ENCODE measurements around the gene PAX1.

PAX1 gene

DNA sequence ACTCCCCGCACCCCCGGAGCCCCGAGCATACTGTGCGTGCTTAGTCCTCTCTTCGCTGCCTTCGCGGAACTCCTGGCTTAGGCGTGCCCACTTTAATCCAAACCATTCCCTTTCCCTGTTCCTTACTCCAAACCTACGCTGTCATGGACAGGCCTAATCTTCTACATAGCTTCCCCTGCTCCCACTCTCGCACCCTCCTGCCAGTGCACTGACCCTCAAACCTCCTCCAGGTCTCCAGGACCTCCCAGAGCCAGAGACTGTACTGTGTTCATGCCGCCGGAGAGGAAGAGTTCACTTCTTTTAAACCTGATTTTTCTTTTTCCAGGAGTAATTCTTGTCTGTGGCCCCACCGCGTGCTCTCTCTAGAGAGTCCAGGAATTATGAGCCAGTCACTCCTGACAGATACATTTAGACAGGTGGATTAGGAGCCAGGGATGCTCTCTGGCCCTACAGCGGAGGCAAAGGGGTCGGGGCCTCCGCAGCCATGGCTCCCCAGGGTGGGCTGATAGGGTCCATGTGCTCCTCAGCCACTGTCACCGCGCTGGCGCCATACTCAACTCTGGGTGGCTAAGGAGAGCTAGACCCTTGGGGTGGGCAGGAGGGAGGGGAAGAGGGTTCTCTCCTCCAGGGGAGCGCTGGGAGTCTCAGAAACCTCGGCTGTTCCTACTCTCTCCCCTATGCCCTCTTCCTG is 1.6 kb upstream of the PAX1 start:
- no peak for DNase-seq

DNA sequence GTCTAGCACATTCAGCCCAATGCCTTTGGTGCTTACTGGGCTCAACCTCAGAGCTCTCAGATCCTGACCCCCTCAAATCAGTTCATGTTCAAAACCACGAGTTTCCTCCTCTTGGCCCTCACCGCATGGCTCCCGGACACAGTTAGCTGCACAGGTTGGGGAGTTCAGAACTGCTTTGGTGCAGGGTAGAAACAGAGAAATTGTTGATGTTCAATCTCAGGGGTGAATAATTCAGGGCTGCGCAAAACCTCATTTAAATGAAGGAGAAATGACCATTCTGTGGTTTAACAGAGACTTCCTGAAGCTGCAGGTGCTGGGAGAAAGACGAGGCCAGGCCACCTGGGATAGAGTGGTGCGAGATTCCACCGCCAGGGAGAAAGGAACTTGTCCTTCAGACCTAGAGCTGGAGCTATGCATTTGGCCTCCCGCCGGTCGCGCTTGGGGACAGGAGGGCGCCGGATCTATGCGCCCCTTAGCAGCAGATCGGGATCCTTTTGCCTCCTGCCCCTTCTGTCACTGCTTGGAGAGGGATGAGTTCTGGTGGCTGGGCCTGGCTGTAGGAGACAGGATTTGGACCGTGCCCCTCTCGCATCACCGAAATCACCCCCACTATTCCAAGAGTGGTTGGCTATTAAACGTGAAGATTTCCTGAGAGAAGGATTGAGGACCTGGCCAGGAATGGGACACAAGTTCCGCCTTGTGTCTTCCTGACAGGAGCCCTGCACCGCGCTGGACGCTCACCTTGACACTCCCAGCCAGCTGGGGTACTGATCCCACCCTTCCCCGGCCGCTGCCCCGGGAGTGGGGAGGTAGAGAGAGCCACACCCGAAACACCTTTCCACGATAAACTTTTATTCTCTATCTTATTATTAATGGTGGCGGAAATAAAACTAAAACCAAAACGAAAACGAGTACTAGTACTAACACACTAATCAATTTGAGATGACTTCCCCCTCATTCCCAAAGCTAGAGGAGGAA is 767 bp upstream of the PAX1 start:
- DNase-seq: no peak

- no peak for DNase-seq
These were observed 1.1 kb downstream of the PAX1 start for GRCh38 chr20:21706261-21707195.

GRCh38 chr20:21707267-21707666 is 1.8 kb downstream of the PAX1 start:
- no peak for DNase-seq

DNA sequence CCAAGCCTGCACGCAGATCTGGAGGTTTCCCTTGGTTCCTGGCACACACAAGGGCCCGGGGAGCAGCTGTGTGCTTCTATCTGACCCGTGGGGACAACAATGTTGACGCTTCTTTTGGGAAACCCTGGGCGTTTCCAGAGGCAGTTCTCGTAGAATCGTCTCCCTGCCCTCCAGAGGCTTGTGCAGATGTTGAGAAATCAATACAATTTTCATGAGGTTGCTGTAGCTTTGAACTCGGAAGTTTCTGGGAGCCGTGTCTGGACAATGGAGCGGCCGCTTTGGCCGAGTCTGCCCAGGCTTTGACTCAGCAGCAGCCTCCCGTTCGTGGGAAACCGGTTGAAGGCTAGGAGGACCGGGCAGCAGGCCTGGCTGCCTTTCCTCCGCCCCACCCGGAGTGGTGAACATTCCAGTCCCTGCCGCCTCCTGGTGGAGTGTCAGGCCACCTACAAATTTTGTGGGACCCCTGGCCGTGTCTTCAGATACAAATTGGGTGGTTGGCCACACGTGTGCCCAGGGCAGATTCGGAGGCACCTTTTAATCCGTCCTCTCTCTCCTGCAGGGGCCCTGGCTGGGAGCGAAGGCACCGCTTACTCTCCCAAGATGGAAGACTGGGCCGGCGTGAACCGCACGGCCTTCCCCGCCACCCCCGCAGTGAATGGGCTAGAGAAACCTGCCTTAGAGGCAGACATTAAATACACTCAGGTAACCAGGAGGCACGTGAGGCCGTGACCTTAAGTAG is 2.7 kb downstream of the PAX1 start:
- no peak for DNase-seq

- no peak for DNase-seq
These were observed 3.5 kb downstream of the PAX1 start for GRCh38 chr20:21708738-21709534.

GRCh38 chr20:21709535-21709904 is 4.1 kb downstream of the PAX1 start:
- no peak for DNase-seq

GRCh38 chr20:21710341-21710740 is 4.9 kb downstream of the PAX1 start:
- DNase-seq: no peak

- DNase-seq: no peak
These were observed 5.5 kb downstream of the PAX1 start for GRCh38 chr20:21710863-21711431.

DNA sequence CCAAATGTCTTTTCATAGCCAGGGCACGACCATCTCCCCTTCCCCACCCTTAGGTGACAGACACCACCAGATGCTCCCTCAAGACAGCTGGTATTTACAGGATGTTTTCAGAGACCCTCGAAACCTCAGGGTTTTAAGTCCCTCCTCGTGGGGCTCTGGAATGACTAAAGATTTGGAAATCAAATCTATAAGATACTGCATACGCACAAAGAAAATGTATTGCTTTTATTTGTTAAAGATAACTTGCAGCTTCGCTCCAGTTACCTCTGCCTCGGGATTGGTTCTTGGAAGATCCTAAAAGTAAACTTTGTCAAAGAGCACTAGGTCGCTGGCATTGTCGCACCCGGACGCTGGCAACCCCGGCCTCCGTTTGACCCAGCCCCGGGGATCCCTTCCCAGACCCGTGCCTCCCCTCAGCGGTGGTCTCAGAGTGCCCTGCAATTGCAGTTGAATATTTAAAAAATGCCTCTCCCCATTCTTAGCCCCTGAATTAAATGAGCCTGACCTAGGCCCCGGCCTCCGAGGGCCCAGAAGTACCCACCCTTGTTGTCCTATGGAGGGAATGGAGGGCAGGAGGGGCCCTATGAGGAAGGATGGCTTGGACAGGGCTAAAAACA is 7.1 kb downstream of the PAX1 start:
- DNase-seq: no peak

DNA sequence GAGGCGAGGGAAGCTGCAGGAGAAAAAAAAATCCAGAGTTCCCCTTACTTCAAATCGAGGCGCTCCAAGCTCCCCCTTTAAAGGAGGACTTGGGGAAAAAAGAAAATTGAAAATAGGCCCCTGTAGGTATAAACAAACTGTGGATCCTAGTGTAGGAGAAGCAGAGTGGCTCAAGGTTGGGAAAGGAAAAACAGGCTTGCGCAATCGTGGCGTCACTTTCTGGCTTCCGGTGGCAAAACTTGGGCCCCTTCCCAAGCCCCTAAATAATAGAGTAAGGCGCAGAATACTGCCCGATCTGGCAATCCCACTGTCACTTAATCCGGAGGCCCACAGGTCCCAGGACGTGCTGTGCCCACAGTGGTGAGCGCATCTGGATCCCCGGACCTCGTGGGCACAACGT is 8.0 kb downstream of the PAX1 start:
- DNase-seq: no peak

DNA sequence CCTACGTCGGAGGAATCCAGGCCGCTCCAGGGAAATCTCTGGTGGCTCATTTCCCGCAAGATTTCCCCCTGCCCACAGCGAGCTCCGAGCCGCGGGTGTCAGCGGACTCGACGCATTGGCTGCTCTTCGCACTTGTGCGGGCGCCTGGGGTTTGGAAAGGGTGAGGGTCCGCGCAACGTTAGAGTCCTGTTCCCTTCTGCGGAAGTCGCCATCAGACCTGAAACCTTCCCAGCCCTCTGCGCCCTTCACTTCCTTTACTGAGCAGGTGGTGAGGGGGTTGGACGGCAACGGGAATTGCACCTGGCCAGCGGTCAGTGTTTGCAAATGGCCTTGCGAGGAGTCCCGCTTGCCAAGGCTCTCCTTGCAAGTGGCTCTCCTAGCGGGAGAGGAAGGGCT is 8.4 kb downstream of the PAX1 start:
- DNase-seq: no peak

GRCh38 chr20:21714297-21715192 is 9.1 kb downstream of the PAX1 start:
- DNase-seq: no peak

DNA sequence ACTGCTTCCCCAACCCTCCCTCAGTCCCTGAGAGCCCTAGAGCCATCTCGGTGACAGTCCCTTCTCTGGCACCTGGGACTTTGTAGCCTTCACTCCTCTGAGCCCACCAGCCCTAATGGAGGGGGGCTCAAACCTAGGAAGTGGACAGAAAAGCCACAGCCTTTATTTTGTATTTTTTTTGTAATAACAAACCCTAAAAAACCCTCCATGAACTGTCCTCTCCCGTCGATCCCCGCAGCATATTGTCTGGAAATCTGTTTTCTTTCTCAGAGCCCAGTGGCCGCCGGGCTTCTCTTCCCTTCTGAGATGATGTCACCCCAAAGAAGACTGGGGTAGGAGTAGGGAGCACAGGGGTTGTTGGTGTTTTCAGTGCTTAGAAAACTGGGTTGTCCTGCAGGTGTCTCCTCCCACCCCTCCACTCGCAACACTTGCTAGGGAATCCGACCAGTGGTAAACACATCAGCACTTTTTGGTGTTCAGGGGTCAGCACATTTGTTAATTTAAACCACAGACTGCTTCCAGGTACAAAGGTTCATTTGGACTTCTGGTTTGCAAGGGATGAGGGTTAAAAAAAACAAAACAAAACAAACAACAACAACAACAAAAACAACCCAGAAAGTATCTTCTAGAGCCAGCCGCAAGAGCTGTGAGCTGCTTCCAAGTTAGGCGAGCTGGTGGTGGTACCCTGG is 9.9 kb downstream of the PAX1 start:
- DNase-seq: no peak

DNA sequence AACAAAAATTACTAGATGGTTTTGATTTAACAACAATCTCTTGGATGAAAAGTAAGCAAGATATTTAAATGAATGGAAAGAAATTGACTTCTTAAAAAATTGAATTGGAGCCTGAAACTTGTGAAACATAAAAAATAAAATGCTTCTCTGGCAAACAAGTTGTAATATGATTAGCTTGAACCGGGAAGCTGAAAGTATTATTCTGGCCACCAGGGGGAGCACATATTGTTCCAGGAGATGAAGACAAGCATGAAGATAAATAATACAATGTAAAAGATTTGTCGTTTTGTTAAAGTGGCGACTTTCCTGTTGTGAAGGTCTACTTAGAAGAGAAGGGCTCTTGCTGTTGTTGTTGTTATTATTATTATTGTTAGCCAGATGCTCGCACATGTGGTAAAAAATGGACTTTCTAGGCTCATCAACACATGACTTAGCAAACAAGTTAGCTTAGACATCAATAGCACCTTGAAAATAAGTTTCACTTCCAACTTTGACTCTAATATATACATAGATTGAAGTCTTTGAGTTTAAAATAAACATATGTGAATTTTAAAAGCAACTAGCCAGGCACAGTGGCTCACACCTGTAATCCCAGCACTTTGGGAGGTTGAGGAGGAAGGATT is 14.2 kb downstream of the PAX1 start:
- DNase-seq: no peak

DNA sequence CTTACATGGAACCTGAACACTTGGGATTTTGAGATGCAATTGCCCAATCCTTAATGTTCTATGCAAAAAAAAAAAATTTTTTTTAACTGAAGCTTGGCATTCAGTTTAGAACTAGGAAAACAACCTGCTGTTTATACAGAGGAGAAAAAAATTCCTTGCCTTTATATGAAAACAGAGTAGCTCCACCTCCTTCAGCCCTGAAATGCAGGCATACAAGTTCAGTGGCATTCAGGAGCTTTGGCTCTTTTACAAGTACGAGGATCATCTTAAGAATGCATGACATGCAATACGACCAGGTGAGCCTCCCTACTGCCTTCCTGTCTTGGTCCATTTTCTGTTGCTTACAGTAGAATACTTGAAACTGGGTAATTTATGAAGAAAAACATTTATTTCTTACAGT is 20.4 kb downstream of the PAX1 start:
- no peak for DNase-seq

GRCh38 chr20:21729316-21729715 is 23.9 kb downstream of the PAX1 start:
- no peak for DNase-seq

DNA sequence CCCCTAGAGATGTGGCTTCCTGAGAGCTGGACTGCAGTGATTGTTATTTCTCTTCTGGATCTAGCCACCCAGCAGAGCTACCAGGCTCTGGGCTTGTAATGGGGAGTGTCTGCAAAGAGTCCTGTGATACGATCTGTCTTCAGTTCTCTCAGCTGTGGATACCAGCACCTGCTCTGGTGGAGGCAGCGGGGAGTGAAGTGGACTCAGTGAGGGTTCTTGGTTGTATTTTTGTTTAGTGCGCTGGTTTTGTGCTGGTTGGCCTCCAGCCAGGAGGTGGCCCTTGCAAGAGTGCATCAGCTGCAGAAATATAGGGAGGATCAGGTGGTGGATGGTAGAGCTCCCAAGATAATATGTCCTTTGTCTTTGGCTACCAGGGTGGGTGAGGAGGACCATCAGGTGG is 33.7 kb downstream of the PAX1 start:
- no peak for DNase-seq

DNA sequence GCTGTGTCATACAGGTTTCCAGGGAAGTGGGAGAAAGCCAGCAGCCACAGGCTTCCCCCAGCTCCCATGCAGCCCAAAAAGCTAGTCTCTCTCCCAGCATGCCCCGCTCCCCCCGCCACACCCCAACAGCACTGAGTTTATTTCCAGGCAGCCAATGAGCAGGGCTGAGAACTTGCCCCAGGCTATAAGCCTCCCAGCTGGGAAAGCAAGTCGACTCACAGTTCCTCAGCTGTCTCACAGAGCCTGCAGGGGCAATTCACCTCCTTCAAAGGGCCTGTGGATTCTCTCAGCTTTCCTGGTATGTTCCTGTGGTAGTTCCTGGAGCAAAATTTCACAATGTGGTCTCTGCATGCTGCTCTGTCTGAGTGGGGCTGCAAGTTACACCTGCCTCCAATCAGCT is 34.2 kb downstream of the PAX1 start:
- DNase-seq: no peak

Data from activated effector memory CD4-positive, alpha-beta T cell treated with anti-CD3 and anti-CD28 coated beads, Interleukin-2, amount 50 U/mL, for 16 hours (primary cell).